Fibroblast of pulmonary artery (primary cell): ENCODE data around the gene TPRX2.

ENCODE experiments used
- DNase-seq: peaks from one replicate; pipeline ENCODE4 v3.0.0-alpha.2; 2010; ENCODE audit warnings: low read depth
- H3K4me3 ChIP-seq: replicated peaks from 2 replicates; pipeline ENCODE4 v1.5.1; 2011; ENCODE audit warnings: low read depth, mild to moderate bottlenecking, control low read depth, low read length, moderate library complexity
- CTCF ChIP-seq: IDR thresholded peaks from 2 replicates; pipeline ENCODE4 v1.5.1; 2011; ENCODE audit warnings: mild to moderate bottlenecking, control low read depth, low read length, inconsistent platforms; ENCODE audit errors: missing control alignments

Gene TPRX2

GRCh38 chr19:47824396-47824795, 34.6 kb upstream of the TPRX2 start:
- DNase-seq = no peak
- H3K4me3 ChIP-seq = no peak overlapping the region
- no peak for TF ChIP-seq CTCF

- no peak for TF ChIP-seq CTCF
- no peak overlapping the region for H3K4me3 ChIP-seq
- DNase-seq = no peak
Measured at GRCh38 chr19:47826800-47827199, 32.2 kb upstream of the TPRX2 start.

GRCh38 chr19:47832723-47833122, 26.3 kb upstream of the TPRX2 start:
- H3K4me3 ChIP-seq = no peak overlapping the region
- TF ChIP-seq CTCF = no peak

GRCh38 chr19:47836038-47836437, 23.0 kb upstream of the TPRX2 start:
- H3K4me3 ChIP-seq = no peak overlapping the region
- no peak for DNase-seq
- TF ChIP-seq CTCF = no peak

More at GRCh38 chr19:47832723-47833122, 26.3 kb upstream of the TPRX2 start:
- DNase-seq = no peak

DNA sequence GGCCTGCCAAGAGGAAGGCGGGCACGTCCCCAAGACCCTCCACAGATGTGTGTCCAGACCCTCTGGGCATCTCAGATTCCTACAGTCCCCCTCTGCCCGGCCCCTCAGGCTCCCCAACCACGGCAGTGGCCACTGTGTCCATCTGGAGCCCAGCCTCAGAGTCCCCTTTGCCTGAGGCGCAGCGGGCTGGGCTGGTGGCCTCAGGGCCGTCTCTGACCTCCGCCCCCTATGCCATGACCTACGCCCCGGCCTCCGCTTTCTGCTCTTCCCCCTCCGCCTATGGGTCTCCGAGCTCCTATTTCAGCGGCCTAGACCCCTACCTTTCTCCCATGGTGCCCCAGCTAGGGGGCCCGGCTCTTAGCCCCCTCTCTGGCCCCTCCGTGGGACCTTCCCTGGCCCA, 19.6 kb upstream of the TPRX2 start:
- DNase-seq = no peak
- no peak overlapping the region for H3K4me3 ChIP-seq
- no peak for TF ChIP-seq CTCF

DNA sequence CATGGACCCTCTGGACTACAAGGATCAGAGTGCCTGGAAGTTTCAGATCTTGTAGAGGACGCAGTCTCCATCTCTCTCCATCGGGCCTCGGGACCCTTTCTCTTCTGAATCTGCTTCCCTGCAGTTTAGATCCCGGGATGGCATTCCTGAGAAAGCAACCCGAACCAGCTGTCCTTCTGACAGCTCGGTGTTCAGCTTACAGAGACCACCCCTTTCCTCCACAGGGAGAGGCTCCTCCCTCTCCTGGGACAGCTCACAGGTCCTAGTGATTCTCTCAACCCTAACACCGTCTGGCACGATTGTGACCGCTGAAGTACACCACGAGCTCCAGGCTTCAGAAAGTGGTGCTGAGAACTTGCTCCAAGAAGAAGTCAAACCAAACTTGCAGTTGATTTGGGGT, 19.1 kb upstream of the TPRX2 start:
- no peak for TF ChIP-seq CTCF
- no peak overlapping the region for H3K4me3 ChIP-seq
- DNase-seq = no peak

GRCh38 chr19:47842941-47843340, 16.1 kb upstream of the TPRX2 start:
- no peak overlapping the region for H3K4me3 ChIP-seq
- TF ChIP-seq CTCF = no peak
- DNase-seq = no peak
